Sigmoid colon (tissue), 7 donors: Measurements from ENCODE around the gene FBL. TPM values are rescaled to one million over a fixed set of nuclear protein-coding genes. Genes with fewer than 3 reads are reported as not detected.
A peak's percentile ranks its signal among the peaks of the same experiment; 100 is the strongest.

Experiments
- DNase-seq: peaks from one replicate; pipeline ENCODE4 v3.0.0-alpha.2; 2019
- H3K27ac ChIP-seq, 4 donors: fragments of 200-600 bp; sonication (generic); one replicate each; pipeline ENCODE4 v1.5.1; 2016 to 2019; ENCODE audit warnings: mild to moderate bottlenecking in 1 of 4
- H3K27me3 ChIP-seq, 3 donors: fragments of 200-600 bp; sonication (generic); one replicate each; pipeline ENCODE4 v1.5.1; 2019; ENCODE audit warnings: mild to moderate bottlenecking in 1 of 3
- H3K36me3 ChIP-seq, 4 donors: fragments of 200-600 bp; sonication (generic); one replicate each; pipeline ENCODE4 v1.5.1; 2016 to 2019
- H3K4me1 ChIP-seq, 4 donors: fragments of 200-600 bp; sonication (generic); one replicate each; pipeline ENCODE4 v1.5.1; 2017 to 2019
- H3K4me3 ChIP-seq, 4 donors: fragments of 200-600 bp; sonication (generic); one replicate each; pipeline ENCODE4 v1.5.1; 2017 to 2019; ENCODE audit warnings: mild to moderate bottlenecking in 2 of 4, moderate library complexity in 1 of 4
- H3K9me3 ChIP-seq, 4 donors: fragments of 200-600 bp in 3 of 4; sonication (generic) in 3 of 4; one replicate each; pipeline versions ENCODE4 v1.5.1 to v1.6.1; 2013 to 2019
- CTCF ChIP-seq, 4 experiments: fragments of 450-650 bp in 3 of 4; fragments of 200-600 bp in 1 of 4; IDR thresholded peaks; one replicate each; pipeline ENCODE4 v1.5.1; 2016 to 2019; ENCODE audit warnings: antibody characterized with exemption in 4 of 4, mild to moderate bottlenecking in 3 of 4, moderate library complexity in 2 of 4
- EP300 ChIP-seq, 4 donors: sonication (generic); formaldehyde crosslinking; IDR thresholded peaks; one replicate each; pipeline ENCODE4 v1.6.1; 2017; ENCODE audit warnings: antibody characterized with exemption in 4 of 4
- POLR2A ChIP-seq, 2 donors: fragments of 450-650 bp; IDR thresholded peaks; one replicate each; pipeline ENCODE4 v1.6.1; 2016; ENCODE audit warnings: antibody characterized with exemption in 2 of 2, mild to moderate bottlenecking in 2 of 2, moderate library complexity in 2 of 2
- POLR2AphosphoS5 ChIP-seq, 4 donors: sonication (generic); formaldehyde crosslinking; IDR thresholded peaks; one replicate each; pipeline ENCODE4 v1.6.1; 2017; ENCODE audit warnings: antibody characterized with exemption in 4 of 4
- WGBS, 2 donors: extraction: QIAGEN DNeasy Blood & Tissue Kit; methylation state at CpG; one replicate each; pipeline ENCODE4 v1.1.7; 2013; 5-methylcytosine and 5-hydroxymethylcytosine counted together
- intact Hi-C: fragments of 100-400 bp; cut with DNase I; formaldehyde crosslinking; loops from one replicate; pipeline ENCODE4 v1.15.1; 2023
- polyA plus RNA-seq, 3 donors: library from polyadenylated mRNA; stranded (reverse); fragments of 200-250 nt; gene quantifications; one replicate each; pipeline ENCODE4 v1.2.3, GENCODE V29; 2013
- total RNA-seq, 4 donors: library from RNA; depleted of rRNA; stranded (reverse); fragments of >200 nt; gene quantifications; one replicate each; pipeline ENCODE4 v1.1.0, GENCODE V29; 2016
- donor health status: healthy with polysubstance abuse.
- donor health status: Bipolar disorder and iron deficiency.
- donor health status: healthy.

FBL gene
- total and polyA plus RNA-seq, 7 donors: 96.4 to 333 (median 121) TPM

GRCh38 chr19:39837978-39838377 lies 8.2 kb downstream of the FBL start:
- H3K36me3 ChIP-seq: peaks cover 24 to 58% (median 31%) of the 10 kb centered on the region in 4 donors
- no peak for TF ChIP-seq CTCF (IDR thresholded peaks at IDR 0.05)
- TF ChIP-seq POLR2AphosphoS5 (IDR thresholded peaks at IDR 0.05): no peak
- no peak for TF ChIP-seq POLR2A (IDR thresholded peaks at IDR 0.05)
- TF ChIP-seq EP300 (IDR thresholded peaks at IDR 0.05): no peak

DNA sequence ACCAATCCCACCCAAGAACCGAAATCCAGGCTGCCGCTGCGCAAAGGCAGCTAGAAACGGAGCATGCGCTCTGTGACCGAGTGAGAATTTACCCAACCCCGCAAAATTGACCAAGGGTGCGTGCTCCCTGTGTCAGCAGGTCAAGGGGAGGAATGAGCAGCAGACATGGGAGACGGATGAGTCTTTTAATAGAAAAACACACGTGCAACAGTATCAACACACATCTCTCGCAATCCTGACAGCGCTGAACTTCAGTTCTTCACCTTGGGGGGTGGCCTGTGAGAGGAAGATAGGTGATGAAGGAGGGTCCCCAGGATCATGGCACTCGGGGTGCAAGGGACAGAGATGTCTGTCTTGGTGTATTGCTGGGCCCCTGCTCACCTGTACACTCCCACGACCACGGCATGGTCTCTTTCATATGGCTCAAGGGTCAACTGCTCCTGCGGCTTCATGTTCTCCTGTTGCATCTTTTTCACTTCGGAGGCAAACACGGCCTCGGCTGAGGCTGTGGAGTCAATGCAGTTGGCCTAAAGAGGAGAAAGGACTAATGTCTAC lies 11.8 kb downstream of the FBL start:
- H3K4me1 ChIP-seq: peaks cover 0 to 24% (median 22%) of the 10 kb centered on the region in 4 donors
- DNase-seq: peak; percentile 68
- peaks cover 31 to 73% (median 40%) of the 10 kb centered on the region in 4 donors for H3K36me3 ChIP-seq
- H3K27me3 ChIP-seq: no peaks in the 10 kb centered on the region
- peak overlapping the region; percentile 79 to 92 (median 84) for H3K27ac ChIP-seq
- intact Hi-C loops: loop anchor here (5.0 kb wide), 1 partner anchor 138 kb away; the partner anchor contains the start of gene PSMC4
- no peaks in the 10 kb centered on the region for H3K9me3 ChIP-seq
- WGBS, 2 donors: 44 to 48% methylated on average over 19 of the region's 19 CpGs
- H3K4me3 ChIP-seq: peak overlapping the region in 3 of 4 donors; percentile 85 to 96 (median 91)
- TF ChIP-seq POLR2AphosphoS5 (IDR thresholded peaks at IDR 0.05) (no peak), CTCF (IDR thresholded peaks at IDR 0.05) (no peak), EP300 (IDR thresholded peaks at IDR 0.05) (no peak), POLR2A (IDR thresholded peaks at IDR 0.05) (no peak)

More at GRCh38 chr19:39837978-39838377, 8.2 kb downstream of the FBL start:
- H3K9me3 ChIP-seq: no peaks in the 10 kb centered on the region
- intact Hi-C loops: no loop called here
- H3K27ac ChIP-seq: no peak overlapping the region
- H3K4me1 ChIP-seq: peaks cover 0 to 12% (median 9%) of the 10 kb centered on the region in 4 donors
- H3K4me3 ChIP-seq: no peak overlapping the region
- no peak for DNase-seq
- 95 to 97% methylated on average over 3 of the region's 3 CpGs for WGBS, 2 donors
- no peaks in the 10 kb centered on the region for H3K27me3 ChIP-seq

GRCh38 chr19:39833464-39834286 lies 12.5 kb downstream of the FBL start, which contains the start of gene DYRK1B:
Gene DYRK1B (minus strand): TSS chr19:39834162. CDS start chr19:39831867, 2,295 bp downstream.
- H3K9me3 ChIP-seq: no peaks in the 10 kb centered on the region
- TF ChIP-seq POLR2A (IDR thresholded peaks at IDR 0.05): no peak
- TF ChIP-seq CTCF (IDR thresholded peaks at IDR 0.05): no peak
- TF ChIP-seq EP300 (IDR thresholded peaks at IDR 0.05): no peak
- peak in 3 of 4 donors; percentile 58 to 69 (median 64) for TF ChIP-seq POLR2AphosphoS5 (IDR thresholded peaks at IDR 0.05)
- peak within 1 kb of the TSS; percentile 79 to 92 (median 84) for H3K27ac ChIP-seq
- H3K36me3 ChIP-seq: peaks cover 25 to 71% (median 40%) of the 10 kb centered on the region in 4 donors
- H3K4me1 ChIP-seq: peaks cover 0 to 24% (median 22%) of the 10 kb centered on the region in 4 donors
- peak; percentile 99 for DNase-seq
- H3K27me3 ChIP-seq: no peaks in the 10 kb centered on the region
- intact Hi-C loops: loop anchor here (5.0 kb wide), 1 partner anchor 139 kb away; the partner anchor contains the start of gene PSMC4
- peak within 1 kb of the TSS; percentile 85 to 99 (median 94) for H3K4me3 ChIP-seq
- WGBS, 2 donors: 1% methylated on average over 59 of the region's 59 CpGs

DNA sequence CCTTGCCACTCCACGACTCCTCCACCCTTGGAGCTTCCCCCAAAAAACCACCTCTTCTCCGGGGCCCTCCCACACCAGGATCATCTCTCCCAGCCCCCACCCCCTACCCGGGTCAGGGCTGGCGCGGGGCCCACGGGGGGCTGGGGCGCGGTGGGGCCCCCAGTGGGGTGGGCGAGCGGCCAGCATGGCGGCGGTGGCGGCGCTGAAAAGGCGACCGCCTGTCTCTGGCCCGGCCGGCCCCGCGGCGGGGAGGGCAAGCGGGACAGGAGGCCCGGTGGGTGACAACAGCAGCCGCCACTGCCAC lies 13.1 kb downstream of the FBL start:
- DNase-seq: no peak
- Histone ChIP-seq H3K4me1 (peaks cover 0 to 24% (median 22%) of the 10 kb centered on the region in 4 donors), H3K36me3 (peaks cover 23 to 71% (median 41%) of the 10 kb centered on the region in 4 donors), H3K27ac (peak overlapping the region; percentile 79 to 92 (median 84)), H3K27me3 (no peaks in the 10 kb centered on the region), H3K9me3 (no peaks in the 10 kb centered on the region), H3K4me3 (peak overlapping the region; percentile 85 to 99 (median 94))
- WGBS, 2 donors: 1 to 2% methylated on average over 24 of the region's 24 CpGs
- no peak for TF ChIP-seq POLR2A (IDR thresholded peaks at IDR 0.05)
- no peak for TF ChIP-seq EP300 (IDR thresholded peaks at IDR 0.05)
- TF ChIP-seq CTCF (IDR thresholded peaks at IDR 0.05): no peak
- no peak for TF ChIP-seq POLR2AphosphoS5 (IDR thresholded peaks at IDR 0.05)
- intact Hi-C loops: loop anchor here (5.0 kb wide), 1 partner anchor 139 kb away; the partner anchor contains the start of gene PSMC4
